HG03565 (cell line): ENCODE measurements around the gene ADGRF5.
A peak's percentile ranks its signal among the peaks of the same experiment; 100 is the strongest.

Source experiments
- ATAC-seq: cut with Tn5 transposase; IDR thresholded peaks from one replicate; pipeline ENCODE4 v1.9.1; 2021; ENCODE audit warnings: mild to moderate bottlenecking, moderate library complexity; ENCODE audit not compliant: unreplicated experiment

Gene ADGRF5, protein sequence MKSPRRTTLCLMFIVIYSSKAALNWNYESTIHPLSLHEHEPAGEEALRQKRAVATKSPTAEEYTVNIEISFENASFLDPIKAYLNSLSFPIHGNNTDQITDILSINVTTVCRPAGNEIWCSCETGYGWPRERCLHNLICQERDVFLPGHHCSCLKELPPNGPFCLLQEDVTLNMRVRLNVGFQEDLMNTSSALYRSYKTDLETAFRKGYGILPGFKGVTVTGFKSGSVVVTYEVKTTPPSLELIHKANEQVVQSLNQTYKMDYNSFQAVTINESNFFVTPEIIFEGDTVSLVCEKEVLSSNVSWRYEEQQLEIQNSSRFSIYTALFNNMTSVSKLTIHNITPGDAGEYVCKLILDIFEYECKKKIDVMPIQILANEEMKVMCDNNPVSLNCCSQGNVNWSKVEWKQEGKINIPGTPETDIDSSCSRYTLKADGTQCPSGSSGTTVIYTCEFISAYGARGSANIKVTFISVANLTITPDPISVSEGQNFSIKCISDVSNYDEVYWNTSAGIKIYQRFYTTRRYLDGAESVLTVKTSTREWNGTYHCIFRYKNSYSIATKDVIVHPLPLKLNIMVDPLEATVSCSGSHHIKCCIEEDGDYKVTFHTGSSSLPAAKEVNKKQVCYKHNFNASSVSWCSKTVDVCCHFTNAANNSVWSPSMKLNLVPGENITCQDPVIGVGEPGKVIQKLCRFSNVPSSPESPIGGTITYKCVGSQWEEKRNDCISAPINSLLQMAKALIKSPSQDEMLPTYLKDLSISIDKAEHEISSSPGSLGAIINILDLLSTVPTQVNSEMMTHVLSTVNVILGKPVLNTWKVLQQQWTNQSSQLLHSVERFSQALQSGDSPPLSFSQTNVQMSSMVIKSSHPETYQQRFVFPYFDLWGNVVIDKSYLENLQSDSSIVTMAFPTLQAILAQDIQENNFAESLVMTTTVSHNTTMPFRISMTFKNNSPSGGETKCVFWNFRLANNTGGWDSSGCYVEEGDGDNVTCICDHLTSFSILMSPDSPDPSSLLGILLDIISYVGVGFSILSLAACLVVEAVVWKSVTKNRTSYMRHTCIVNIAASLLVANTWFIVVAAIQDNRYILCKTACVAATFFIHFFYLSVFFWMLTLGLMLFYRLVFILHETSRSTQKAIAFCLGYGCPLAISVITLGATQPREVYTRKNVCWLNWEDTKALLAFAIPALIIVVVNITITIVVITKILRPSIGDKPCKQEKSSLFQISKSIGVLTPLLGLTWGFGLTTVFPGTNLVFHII (N-terminal part only)

DNA sequence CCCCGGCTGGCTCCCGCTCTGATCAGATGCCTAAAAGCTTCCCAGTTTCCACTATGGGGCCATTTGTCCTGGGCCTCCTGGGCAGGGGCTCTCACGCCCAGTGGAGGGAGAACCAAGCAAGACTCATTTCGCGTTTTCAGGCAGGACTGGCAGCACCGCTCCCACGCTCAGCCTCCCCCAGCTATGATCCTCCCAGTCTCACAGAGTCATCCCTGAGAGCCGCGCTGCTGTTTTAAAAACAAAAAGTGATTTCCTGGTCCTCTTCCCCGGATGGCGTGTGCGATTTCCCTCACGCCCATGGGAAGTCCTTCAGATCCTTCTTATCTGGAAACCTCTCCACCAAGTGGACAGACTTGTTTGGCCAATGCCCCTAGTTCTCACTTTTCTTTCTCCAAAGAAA, at the start of gene ADGRF5:
ADGRF5 (minus strand) TSS at position 208 of the 400 bp plus-strand sequence. CDS start 15,176 bp downstream, outside the sequence.
- no peak for ATAC-seq

DNA sequence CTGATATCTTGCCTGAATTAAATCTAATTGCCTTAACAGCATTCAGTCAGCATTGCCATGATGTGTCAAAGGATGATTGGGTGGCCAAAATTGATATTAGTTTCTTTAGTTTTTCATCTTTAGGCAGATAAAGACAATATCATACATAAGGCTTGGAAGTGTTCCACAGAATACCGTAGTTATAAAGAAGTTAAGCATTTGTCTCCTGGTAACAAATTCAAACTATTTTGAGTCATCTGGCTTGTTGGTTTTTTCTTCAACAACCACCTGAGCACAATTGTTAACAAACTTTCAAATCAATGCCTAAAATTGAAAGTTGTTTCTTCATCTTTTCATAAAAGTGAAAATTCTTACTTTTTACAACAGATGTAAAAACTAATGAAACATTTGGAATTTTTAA, 47.5 kb upstream of the ADGRF5 start:
- no peak for ATAC-seq

DNA sequence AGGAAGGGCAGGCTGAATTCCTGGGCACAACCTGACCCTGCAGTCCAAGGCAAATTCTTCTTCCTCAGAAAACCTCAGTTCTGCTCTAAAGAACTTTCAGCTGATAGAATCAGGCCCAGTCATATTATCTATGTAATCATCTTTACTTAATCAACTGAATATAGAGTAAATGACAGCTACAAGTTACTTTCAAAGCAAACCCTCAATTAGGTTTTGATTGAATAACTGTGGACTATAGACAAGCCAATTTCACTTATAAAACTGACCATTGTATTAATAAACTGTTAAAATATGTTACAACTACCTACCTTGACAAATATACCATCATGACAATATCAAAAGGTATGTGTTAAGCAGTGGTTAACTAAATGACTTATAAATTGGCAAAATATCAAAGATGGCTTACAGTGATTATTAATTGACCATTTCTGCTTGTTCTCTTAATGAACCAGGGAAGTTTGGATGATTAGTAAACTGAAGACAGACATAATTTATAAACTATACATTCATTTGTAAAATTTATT, 46.1 kb upstream of the ADGRF5 start:
- no peak for ATAC-seq

DNA sequence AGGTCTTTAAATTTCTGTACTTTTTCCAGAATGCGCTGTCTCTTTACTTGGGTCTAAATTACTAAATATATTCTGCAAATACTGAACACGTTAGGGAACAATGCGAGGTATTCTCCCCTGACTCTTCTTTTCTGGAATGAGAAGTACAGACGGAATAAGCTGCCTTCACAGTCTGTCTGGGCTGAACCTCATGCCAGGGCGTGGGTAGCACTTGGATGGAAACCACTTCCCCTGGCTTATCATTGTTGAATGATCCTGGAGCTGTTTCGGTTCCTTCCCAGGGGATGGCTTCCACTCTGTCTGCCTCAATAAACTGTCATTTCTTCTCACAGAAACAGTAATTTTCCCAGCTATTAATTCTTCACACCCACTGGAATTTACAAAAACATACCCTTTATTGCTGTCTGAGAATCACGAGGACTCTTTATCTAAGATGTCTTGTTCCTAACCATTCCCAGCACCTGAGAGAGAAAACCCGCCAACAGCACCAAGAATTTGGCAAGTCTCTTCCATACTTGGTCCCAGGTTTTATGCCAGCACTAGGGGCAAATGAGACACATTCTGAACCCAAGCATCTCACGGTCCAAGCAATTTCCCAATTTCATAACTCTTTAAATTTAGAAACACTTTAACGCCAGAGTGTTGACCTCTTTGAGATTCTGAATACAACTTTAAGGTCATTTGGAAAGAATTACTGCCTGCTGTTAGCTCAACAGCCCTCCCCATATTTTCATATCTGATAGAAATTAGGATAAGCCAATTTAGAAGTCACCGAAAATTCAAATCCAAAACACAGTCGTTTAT, 43.2 kb upstream of the ADGRF5 start:
- ATAC-seq: no peak

DNA sequence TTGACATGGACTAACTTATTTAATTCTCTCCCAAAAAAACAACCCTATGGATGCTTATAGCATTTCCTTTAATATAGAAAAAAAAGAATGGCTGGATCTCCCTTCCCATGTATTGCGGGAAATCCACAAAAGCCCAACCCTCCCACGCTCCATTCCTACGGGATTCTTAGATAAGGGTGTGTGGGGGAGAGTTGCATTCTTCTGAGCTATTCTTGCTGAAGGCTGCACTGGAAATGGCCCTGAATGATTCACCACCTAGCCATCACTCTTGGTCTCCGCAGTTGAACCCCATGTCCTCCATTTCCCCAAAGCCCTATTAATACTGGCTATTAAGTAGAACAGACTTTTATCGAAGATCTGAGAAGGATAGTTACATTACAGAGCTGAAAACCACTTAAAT, 41.9 kb upstream of the ADGRF5 start:
- ATAC-seq: no peak

DNA sequence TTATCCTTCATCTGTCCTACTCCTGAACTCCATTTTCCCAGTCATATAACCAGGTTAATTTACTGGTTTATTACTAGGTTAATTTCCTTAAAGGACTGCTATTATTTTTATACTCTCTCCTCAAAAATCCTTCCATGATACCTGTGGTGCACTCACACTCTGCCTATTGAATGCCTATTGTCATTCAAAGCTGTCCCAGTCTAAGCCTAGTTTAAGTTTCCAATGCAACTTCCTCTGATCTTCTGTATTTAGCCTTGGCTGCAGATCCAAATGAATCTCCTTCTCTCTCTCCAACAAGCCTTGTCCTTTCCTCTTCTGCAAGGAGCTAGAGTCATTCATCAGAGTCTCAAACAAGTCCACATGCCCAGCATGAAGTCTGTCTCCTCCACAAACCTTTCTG, 41.3 kb upstream of the ADGRF5 start:
- no peak for ATAC-seq

DNA sequence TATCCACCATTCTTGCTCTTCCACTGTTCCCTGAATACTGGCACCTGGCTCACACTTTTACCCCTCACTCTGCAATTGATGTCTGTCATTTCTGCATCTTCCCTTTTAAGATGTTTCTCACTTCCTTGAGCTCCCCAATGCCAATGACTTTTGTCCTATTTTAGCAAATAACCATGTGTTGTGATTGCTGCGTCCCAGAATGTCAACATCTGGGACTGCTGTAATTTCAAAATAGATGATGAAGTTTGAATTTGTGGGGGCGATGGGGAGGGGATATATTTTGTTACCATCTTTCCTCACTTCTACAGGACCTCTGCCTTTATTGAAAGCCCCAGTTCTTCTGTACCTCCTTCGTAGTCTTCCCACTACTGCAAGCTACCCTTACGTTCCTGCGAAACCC, 40.0 kb upstream of the ADGRF5 start:
- no peak for ATAC-seq

DNA sequence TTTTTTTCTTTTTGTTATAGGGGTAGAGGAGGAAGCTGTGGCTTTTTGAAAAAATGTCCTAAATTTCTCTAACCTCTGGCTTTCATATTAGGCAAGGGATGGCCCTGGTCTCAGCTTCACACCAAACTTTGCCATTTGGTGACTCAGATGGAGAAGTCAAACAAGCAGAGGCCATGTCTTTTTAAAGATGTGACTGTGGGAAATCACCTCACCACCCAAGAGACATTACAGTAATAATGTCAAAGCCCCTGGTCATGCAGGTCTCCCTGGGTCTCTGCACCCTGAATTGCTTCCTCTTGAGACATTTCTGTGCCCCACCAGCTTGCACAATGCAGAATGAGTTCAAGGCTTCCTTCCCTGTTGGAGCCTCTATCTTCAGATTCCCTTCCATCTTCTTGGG, 39.5 kb upstream of the ADGRF5 start:
- peak; percentile 45 for ATAC-seq

DNA sequence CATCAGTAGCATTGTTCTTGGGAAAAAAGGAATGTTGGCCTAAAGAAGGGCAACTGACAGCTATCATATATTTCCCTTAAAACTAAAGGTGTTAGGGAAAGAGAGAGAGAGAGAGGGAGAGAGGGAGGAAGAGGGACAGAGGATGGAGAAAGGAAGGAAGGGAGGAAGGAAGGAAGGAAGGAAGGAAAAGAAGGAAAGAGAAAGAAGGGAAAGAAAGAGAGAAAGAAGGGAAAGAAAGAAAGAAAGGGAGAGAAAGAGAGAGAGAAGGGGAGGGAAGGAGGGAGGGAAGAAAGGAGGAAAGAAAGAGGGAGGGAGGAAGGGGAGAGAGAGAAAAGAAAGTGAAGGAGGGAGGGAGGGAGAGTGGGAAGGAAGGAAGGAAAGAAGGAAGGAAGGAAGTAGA, 37.7 kb upstream of the ADGRF5 start:
- no peak for ATAC-seq

DNA sequence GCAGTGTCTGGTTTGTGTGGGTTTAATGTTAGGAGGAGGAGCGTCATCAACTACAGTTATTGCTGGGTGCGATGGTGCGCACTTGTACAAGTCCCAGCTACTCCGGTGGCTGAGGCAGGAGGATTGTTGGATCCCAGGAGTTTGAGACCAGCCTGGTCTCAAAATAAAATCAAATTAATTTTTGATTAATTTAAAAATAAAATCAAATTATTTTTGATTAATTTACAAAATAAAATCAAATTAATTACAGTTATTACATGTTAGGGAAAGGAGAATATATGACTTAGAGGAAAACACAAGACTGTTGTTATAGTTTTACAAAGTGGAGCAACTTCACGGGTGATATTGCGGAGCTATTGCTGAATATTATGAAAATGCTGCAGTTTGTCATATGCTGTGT, 34.7 kb upstream of the ADGRF5 start:
- no peak for ATAC-seq

DNA sequence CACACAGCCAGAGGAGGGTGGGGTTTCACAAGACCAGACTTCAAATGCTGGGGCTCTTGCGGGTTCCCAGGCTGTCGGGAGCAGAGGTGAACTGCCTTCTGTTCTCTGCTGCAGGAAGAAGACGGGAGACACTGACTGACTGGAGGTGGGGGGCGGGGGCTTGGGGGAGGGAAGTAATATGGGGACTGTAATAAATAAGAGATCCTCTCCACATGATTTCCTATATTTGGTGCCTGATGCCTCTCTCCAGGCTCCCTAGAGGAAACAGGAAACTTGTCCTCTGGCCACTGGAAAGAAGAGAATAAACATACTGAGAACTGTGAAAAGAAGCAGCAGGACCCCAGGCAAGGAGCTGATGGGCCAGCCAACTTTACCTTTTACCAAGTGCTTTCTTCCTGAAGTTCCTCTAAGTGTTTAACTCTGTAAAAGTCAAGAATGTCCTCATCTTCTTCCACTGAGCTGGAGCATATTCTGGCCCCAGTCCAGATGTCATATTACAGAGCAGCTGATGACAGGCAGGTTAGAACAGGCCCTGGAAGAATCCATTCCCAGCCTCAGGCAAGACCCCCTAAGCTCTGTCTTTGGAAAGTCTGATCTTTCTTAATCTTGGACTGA, 33.2 kb upstream of the ADGRF5 start:
- no peak for ATAC-seq

DNA sequence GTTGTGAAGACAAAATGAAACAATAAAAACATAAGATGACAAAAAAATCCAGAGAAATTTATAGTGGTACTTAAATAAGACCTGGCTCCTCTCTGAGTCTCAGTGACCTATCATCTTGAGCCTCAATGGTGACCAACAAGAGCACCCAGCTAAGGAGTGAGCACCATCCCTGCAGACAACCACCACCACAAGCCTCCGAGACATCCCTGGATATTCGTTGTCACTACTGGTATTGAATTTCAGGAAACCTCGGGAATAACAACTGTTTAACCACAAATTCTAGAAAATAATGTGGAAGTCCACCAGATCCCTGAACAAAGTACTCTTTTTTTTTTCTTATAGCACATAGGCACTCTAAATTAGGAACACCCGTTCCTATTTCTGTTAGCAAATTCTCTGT, 32.2 kb upstream of the ADGRF5 start:
- ATAC-seq: no peak

DNA sequence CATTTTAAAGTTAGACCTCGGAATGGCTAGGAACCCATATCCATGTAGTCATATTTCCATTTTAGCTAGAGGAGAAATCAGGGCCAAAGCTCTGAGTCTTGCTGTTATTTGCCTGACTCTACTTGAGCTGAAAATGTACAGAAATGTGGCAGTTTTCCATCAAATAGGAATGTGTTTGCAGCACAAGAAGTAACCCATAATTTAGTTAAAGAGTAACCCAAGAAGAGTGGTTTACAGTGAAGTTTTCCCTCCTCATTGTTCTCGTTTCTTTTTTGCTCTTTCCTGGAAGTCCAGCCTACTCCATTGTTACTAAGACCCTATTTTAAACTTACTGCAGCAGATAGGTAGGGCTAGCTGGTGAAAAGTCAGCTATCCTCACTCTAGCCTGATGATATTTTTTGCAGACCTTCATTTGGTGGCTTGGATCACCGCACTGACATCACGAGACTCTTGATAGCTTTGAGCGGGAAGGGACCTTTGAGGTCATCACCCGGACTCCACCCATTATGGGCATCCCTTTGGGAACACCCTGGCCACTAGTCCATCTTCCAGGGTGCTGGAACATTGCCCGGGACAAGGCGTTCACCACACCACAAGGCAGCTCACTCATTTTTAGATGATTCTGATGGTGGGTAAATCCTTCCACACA, 28.0 kb upstream of the ADGRF5 start:
- ATAC-seq: no peak

DNA sequence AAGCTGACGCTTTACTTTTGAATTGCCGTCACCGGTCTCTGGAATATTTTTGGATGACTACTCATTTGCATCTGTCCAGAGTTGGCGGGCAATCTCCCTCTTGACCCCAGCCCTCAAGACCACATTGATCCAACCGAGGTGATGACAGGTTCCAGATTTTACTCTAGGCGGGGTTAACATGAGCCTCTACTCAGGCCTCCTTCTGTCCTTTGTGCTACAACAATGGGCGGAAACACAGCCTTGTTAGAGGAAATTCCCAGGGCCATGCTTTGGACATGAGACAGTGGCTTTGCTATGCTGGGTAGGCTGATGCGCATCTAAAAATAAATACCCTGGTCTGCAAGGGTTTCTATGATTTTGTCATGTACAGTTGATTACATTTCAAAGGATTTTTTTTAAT, 27.0 kb upstream of the ADGRF5 start:
- no peak for ATAC-seq

DNA sequence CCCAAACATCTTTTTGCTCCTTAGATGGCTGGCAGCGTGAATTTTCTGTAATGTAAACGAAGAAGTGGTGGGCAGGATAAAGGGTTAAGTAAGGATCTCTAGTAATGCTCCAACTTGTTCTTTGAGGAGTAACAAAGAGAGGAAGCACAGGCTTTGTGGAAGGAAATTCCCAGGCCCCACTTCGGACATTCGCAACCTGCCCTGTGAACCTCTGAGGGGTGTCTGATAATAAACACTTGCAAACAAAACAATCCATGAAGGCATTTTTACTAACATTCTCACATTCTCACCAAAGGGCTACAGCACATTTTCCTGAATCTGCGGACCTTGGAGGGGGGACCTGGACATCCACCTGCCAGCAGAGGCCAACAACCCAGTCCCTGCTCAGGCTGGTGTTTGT, 25.8 kb upstream of the ADGRF5 start:
- ATAC-seq: no peak

DNA sequence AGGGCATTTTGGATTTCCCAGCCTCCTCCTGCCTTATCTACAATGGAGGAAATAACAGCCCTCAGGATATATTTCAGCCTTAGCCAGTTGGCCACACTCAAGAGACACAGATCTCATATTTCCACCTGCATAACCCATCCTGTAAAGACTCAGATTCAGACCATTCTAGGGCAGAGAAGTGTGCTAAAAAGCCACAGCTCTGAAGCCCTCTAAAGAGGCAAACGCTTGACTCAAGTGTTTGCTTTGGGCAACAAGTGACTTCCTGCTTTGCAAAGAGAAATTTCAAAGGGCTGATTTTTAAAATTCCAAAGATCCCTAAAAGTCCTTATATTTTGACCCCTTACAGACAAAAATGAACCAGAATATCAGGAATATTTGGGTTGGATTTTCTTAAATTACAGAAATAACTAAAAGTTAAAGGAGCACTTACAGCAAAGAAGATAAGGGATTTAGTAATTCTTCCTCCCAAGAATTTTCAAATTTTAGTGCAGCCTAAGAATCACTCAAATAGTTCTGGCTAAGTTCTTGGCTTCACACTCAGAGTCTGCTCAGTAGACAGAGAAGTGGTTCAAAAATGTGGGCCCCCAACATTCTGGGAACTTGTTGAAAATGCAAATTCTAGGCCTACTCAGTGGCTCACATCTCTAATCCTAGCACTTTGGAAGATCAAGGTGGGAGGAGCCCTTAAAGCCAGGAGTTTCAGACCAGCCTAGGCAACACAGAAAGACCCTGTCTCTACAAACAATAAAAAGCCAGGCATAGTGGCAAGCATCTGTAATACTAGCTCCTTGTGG, 18.9 kb upstream of the ADGRF5 start:
- no peak for ATAC-seq

DNA sequence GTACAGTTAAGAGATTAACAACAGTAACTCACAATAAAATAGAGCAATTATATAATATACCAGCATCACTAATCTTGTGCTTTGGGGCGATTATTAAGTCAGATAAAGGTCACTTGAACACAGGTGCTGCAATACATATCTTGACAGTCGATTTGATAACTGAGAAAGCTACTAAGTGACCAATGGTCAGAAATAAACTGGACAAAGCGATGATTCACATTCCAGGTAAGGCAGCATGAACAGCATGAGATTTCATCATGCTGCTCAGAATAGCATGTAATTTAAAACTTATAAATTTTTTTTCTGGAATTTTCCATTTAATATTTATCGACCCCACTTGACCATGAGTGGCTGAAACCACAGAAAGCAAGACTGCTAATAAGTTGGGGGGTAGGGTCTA, 15.9 kb upstream of the ADGRF5 start:
- ATAC-seq: no peak

DNA sequence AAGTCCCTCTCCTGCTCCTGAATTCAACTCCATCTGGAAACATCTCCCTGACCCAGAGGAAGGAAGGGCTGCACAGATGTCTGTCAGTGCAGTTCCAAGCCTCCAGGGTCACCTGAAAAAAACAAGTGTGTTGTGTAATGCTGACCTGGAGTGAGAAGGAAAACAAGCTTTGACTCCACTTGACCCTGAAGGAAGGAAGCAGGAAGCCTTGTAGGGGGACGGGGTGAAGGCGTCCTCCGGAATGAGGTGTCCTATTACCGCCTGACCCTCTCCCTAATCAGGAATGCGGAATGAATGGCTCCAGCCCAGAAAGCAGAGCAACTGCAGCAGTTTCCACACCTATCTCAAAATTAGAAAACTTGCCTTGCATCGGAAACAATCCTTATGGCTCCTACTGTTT, 13.9 kb upstream of the ADGRF5 start:
- no peak for ATAC-seq

DNA sequence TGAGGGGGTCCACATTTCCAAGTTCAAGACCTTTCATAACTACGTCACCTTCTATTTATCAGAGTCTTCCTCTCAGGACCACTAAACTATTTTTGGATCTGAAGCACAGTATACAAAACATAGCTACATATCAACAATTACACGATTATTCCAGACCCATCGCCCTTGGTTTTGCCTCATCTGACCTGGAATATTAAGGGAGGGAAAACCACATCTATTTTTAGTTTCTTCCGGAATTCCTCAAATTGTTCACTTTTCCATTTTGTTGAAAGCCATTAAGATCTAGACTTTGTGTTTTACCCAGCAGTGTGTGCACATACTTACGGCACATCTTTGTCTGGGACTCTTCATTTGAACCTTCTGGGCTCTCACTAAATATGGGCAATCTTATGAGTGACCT, 12.0 kb upstream of the ADGRF5 start:
- no peak for ATAC-seq
